GM18868 (cell line): ENCODE results near the gene NOTUM.
A peak's percentile ranks its signal among the peaks of the same experiment; 100 is the strongest.

Source experiments
- ATAC-seq: cut with Tn5 transposase; IDR thresholded peaks from one replicate; pipeline ENCODE4 v1.9.1; 2021; ENCODE audit warnings: mild to moderate bottlenecking, moderate library complexity; ENCODE audit not compliant: unreplicated experiment

NOTUM gene

GRCh38 chr17:81940538-81941483, 20.2 kb downstream of the NOTUM start:
- ATAC-seq = no peak

- ATAC-seq = no peak
Measured at GRCh38 chr17:81939881-81940385, 21.1 kb downstream of the NOTUM start.

GRCh38 chr17:81939218-81939617, 21.8 kb downstream of the NOTUM start:
- no peak for ATAC-seq

GRCh38 chr17:81935709-81936084, 25.3 kb downstream of the NOTUM start:
- no peak for ATAC-seq

- ATAC-seq = no peak
Measured at GRCh38 chr17:81934850-81935708, 25.9 kb downstream of the NOTUM start.

- ATAC-seq = no peak
Measured at GRCh38 chr17:81934098-81934757, 26.8 kb downstream of the NOTUM start.

- no peak for ATAC-seq
Measured at GRCh38 chr17:81933178-81933699, 27.7 kb downstream of the NOTUM start.

GRCh38 chr17:81932333-81932983, 28.5 kb downstream of the NOTUM start:
- no peak for ATAC-seq

GRCh38 chr17:81931557-81932332, 29.2 kb downstream of the NOTUM start:
- no peak for ATAC-seq

- ATAC-seq = no peak
Measured at GRCh38 chr17:81931189-81931556, 29.8 kb downstream of the NOTUM start.

GRCh38 chr17:81930142-81931125, 30.6 kb downstream of the NOTUM start:
- ATAC-seq = no peak

GRCh38 chr17:81929253-81930141, 31.5 kb downstream of the NOTUM start:
- ATAC-seq = no peak

GRCh38 chr17:81928544-81929252, 32.3 kb downstream of the NOTUM start:
- ATAC-seq = no peak

- ATAC-seq = peak; percentile 59
Measured at GRCh38 chr17:81927653-81928543, 33.1 kb downstream of the NOTUM start, which contains the start of gene MAFG. MAFG (minus strand) TSS chr17:81927735; CDS start chr17:81923185, 4,550 bp downstream.

GRCh38 chr17:81927152-81927652, 33.8 kb downstream of the NOTUM start:
- peak; percentile 26 for ATAC-seq
